GM12878 (cell line): ENCODE data around the gene SCAP.

ENCODE experiments used
- ASH2L ChIP-seq: fragments of 300-600, 200-600 bp; sonication (generic); IDR thresholded peaks from 2 replicates; pipeline ENCODE4 v1.6.1; 2017; ENCODE audit warnings: low read depth, mild to moderate bottlenecking, borderline replicate concordance
- ATF3 ChIP-seq: IDR thresholded peaks from 2 replicates; pipeline ENCODE4 v1.6.1; 2011; ENCODE audit warnings: low read depth, mild to moderate bottlenecking, low read length, moderate library complexity, borderline replicate concordance; ENCODE audit errors: extremely low read depth
- BCLAF1 ChIP-seq: fragments of 450-650 bp; IDR thresholded peaks from 2 replicates; pipeline ENCODE4 v1.6.1; 2017; ENCODE audit warnings: antibody characterized with exemption, mild to moderate bottlenecking, moderate library complexity
- CHD2 ChIP-seq: IDR thresholded peaks from 2 replicates; pipeline ENCODE4 v1.6.1; 2011; ENCODE audit warnings: low read depth, low read length, improper control_type of control experiment, borderline replicate concordance
- CTCF ChIP-seq, 3 experiments: IDR thresholded peaks in 2 of 3; conservative IDR thresholded peaks in 1 of 3; 2 replicates each; pipeline ENCODE4 v1.5.1; 2011; ENCODE audit warnings: low read depth in 3 of 3, low read length in 3 of 3, mild to moderate bottlenecking in 3 of 3, control low read depth in 2 of 3, moderate library complexity in 2 of 3, inconsistent platforms in 1 of 3, mixed read lengths in 1 of 3; ENCODE audit not compliant: control insufficient read depth in 2 of 3, insufficient read depth in 1 of 3; ENCODE audit errors: extremely low read depth in 1 of 3
- EGR1 ChIP-seq, 2 experiments: IDR thresholded peaks; 1 replicate in 1 of 2; 2 replicates in 1 of 2; pipeline ENCODE4 v1.6.1; 2011 to 2012; ENCODE audit warnings: low read depth in 2 of 2, low read length in 2 of 2, borderline replicate concordance in 1 of 2, mild to moderate bottlenecking in 1 of 2, moderate library complexity in 1 of 2
- RBBP5 ChIP-seq: fragments of 200-600 bp; sonication (generic); conservative IDR thresholded peaks from 2 replicates; pipeline ENCODE4 v1.6.1; 2016
- SMC3 ChIP-seq: IDR thresholded peaks from 2 replicates; pipeline ENCODE4 v1.6.1; 2011; ENCODE audit warnings: low read length, improper control_type of control experiment, borderline replicate concordance
- SP1 ChIP-seq: IDR thresholded peaks from one replicate; pipeline ENCODE4 v1.6.1; 2011; ENCODE audit warnings: low read depth, low read length
- TBL1XR1 ChIP-seq: IDR thresholded peaks from 2 replicates; pipeline ENCODE4 v1.6.1; 2012; ENCODE audit warnings: low read depth, low read length, improper control_type of control experiment

GRCh38 chr3:47491186-47491585 lies 15.4 kb upstream of the SCAP start:
- TF ChIP-seq EGR1 (IDR thresholded peaks at IDR 0.05; ENCODE audit: borderline replicate concordance in 1 of 2, low read depth in 2 of 2, low read length in 2 of 2) (no peak), CTCF (IDR thresholded peaks at IDR 0.05 in 2 of 3, conservative IDR thresholded peaks at IDR 0.05 in 1 of 3; ENCODE audit: control insufficient read depth in 2 of 3, extremely low read depth in 1 of 3, insufficient read depth in 1 of 3, low read depth in 3 of 3, low read length in 3 of 3) (no peak), ASH2L (no peak), SMC3 (no peak), ATF3 (no peak), RBBP5 (no peak), SP1 (no peak), BCLAF1 (no peak), CHD2 (no peak), TBL1XR1 (no peak)
